Measurements from ENCODE around the gene ZP4. TPM values are rescaled to one million over a fixed set of nuclear protein-coding genes. Genes with fewer than 3 reads are reported as not detected.
A peak's percentile ranks its signal among the peaks of the same experiment; 100 is the strongest.

ZP4 gene
- total and polyA plus RNA-seq, 2 of the 13 experiments (the other 11 are each of a cell fraction or from before 2014, with no cell fraction given) = not detected

DNA sequence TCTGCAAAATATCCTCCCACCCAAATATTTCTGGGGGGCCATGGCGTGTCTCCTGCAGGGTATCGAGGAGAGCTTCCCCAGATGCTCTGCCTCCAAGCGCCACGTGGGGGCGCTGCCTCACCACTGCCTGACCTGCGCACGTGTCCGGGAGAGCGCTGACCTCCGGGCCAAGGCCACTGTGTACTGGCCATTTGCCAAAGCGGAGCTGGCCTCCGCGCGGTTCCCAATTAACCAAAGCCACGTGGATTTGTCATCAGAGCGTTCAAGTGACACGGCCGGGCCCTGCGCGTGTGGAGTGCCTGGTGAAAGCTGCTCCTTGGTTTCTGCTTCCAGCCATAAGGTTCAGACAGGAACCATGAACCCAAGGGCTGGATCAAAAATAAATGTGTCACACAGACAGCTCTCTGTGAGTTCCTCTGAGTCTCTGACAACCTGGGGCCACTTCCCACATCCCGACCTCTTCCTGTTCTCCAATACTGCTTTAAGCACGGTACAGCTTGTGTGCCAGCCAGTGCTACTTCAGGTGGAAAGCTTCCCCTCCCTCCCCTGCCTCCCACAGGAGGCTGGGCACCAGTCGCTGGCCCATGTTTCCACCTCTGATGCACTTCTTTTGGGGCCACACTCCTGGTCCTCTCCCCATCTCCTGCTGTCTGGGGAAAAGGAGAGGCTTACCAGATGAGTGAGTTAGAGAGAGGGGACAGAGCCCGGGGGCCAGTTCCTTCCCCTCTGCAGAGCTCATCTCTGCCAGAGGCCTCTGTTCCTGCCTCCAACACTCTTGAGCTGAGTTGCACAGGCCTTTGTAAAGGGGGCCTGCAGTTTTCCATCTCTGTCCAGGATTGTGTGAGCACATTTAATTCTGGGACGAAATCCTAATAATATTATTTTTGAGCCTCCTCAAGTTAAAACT, 26.1 kb downstream of the ZP4 start (continued):
- TF ChIP-seq ZNF33B (CRISPR knock-in tag; IDR thresholded peaks at IDR 0.05) = 0 out of 2 replicates have a peak, but pooled peaks have one; percentile 35
- no peak for TF ChIP-seq TCF12 (IDR thresholded peaks at IDR 0.05)
- no peak for TF ChIP-seq TCF12 (CRISPR knock-in tag; IDR thresholded peaks at IDR 0.05)
- peak; percentile 32; the same call in 1 of the 2 replicates for TF ChIP-seq ZNF768 (CRISPR knock-in tag; IDR thresholded peaks at IDR 0.05)
- TF ChIP-seq MTA3 (CRISPR knock-in tag; IDR thresholded peaks at IDR 0.05) = no peak
- TF ChIP-seq ZNF530 (CRISPR knock-in tag; IDR thresholded peaks at IDR 0.05; ENCODE audit: low read depth) = no peak
- TF ChIP-seq PHF21A (CRISPR knock-in tag; IDR thresholded peaks at IDR 0.05) = no peak; the same call in 1 of the 2 replicates
- TF ChIP-seq RFXANK (CRISPR knock-in tag; IDR thresholded peaks at IDR 0.05) = no peak
- 0 out of 2 replicates have a peak, but pooled peaks have one; percentile 38 for TF ChIP-seq ESRRA (CRISPR knock-in tag; IDR thresholded peaks at IDR 0.05; ENCODE audit: low read depth)
- TF ChIP-seq JUNB (CRISPR knock-in tag; IDR thresholded peaks at IDR 0.05; ENCODE audit: borderline replicate concordance) = no peak
- peak; percentile 35; the same call in 1 of the 2 replicates for TF ChIP-seq ZNF232 (CRISPR knock-in tag; IDR thresholded peaks at IDR 0.05; ENCODE audit: borderline replicate concordance)
- TF ChIP-seq ZNF790 (CRISPR knock-in tag; IDR thresholded peaks at IDR 0.05; ENCODE audit: borderline replicate concordance) = no peak
- TF ChIP-seq SKIL (CRISPR knock-in tag; IDR thresholded peaks at IDR 0.05; ENCODE audit: borderline replicate concordance) = no peak
- TF ChIP-seq PAF1 (CRISPR knock-in tag; IDR thresholded peaks at IDR 0.05) = no peak
- TF ChIP-seq GATAD2A (CRISPR knock-in tag; IDR thresholded peaks at IDR 0.05) = peak; percentile 61
- TF ChIP-seq E2F1 (CRISPR knock-in tag; IDR thresholded peaks at IDR 0.05) = no peak
- TF ChIP-seq ZBTB10 (CRISPR knock-in tag; IDR thresholded peaks at IDR 0.05; ENCODE audit: borderline replicate concordance) = no peak
- no peak for TF ChIP-seq ZFP62 (CRISPR knock-in tag; IDR thresholded peaks at IDR 0.05)
- no peak for TF ChIP-seq PRPF4 (IDR thresholded peaks at IDR 0.05; ENCODE audit: low read depth, low read length, poor library complexity, severe bottlenecking)
- TF ChIP-seq HES4 (CRISPR knock-in tag; IDR thresholded peaks at IDR 0.05; ENCODE audit: borderline replicate concordance) = no peak
- TF ChIP-seq, protein P1, sequence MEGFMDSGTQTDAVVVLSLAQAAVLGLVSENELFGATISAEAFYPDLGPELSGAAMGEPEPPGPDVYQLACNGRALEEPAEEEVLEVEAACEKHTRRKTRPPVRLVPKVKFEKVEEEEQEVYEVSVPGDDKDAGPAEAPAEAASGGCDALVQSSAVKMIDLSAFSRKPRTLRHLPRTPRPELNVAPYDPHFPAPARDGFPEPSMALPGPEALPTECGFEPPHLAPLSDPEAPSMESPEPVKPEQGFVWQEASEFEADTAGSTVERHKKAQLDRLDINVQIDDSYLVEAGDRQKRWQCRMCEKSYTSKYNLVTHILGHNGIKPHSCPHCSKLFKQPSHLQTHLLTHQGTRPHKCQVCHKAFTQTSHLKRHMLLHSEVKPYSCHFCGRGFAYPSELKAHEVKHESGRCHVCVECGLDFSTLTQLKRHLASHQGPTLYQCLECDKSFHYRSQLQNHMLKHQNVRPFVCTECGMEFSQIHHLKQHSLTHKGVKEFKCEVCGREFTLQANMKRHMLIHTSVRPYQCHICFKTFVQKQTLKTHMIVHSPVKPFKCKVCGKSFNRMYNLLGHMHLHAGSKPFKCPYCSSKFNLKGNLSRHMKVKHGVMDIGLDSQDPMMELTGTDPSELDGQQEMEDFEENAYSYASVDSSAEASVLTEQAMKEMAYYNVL (CRISPR knock-in tag; IDR thresholded peaks at IDR 0.05; ENCODE audit: borderline replicate concordance) = no peak; the same call in 1 of the 2 replicates

All from HepG2 (cell line).